Stomach (tissue), 19 donors: ENCODE results near the gene ZSCAN9. TPM values are rescaled to one million over a fixed set of nuclear protein-coding genes. Genes with fewer than 3 reads are reported as not detected.
A peak's percentile ranks its signal among the peaks of the same experiment; 100 is the strongest.

ENCODE experiments used
- DNase-seq, 2 donors: peaks; one replicate each; pipeline versions ENCODE4 v3.0.0 to v3.0.0-alpha.2; 2013 to 2019
- H3K27ac ChIP-seq, 5 donors: fragments of 200-600 bp in 4 of 5; sonication (generic) in 4 of 5; one replicate each; pipeline ENCODE4 v1.5.1; 2013 to 2019; ENCODE audit warnings: mild to moderate bottlenecking in 1 of 5, moderate library complexity in 1 of 5
- H3K27me3 ChIP-seq, 3 donors: fragments of 200-600 bp; sonication (generic); one replicate each; pipeline ENCODE4 v1.5.1; 2017 to 2019; ENCODE audit warnings: mixed run types in 1 of 3
- H3K36me3 ChIP-seq, 4 donors: fragments of 200-600 bp; sonication (generic); 1 replicate in 3 of 4; 2 replicates in 1 of 4; pipeline ENCODE4 v1.5.1; 2016 to 2019
- H3K4me1 ChIP-seq, 4 donors: fragments of 200-600 bp; sonication (generic); one replicate each; pipeline ENCODE4 v1.5.1; 2016 to 2019
- H3K4me3 ChIP-seq, 4 donors: fragments of 200-600 bp; sonication (generic) in 3 of 4; one replicate each; pipeline ENCODE4 v1.5.1; 2016 to 2019; ENCODE audit warnings: mild to moderate bottlenecking in 1 of 4
- H3K9me3 ChIP-seq, 4 donors: fragments of 200-600 bp; sonication (generic); one replicate each; pipeline ENCODE4 v1.5.1; 2016 to 2019
- EP300 ChIP-seq: sonication (generic); formaldehyde crosslinking; IDR thresholded peaks from one replicate; pipeline ENCODE4 v1.6.1; 2017; ENCODE audit warnings: antibody characterized with exemption
- POLR2A ChIP-seq, 4 donors: fragments of 450-650 bp; IDR thresholded peaks; one replicate each; pipeline ENCODE4 v1.6.1; 2016; ENCODE audit warnings: antibody characterized with exemption in 4 of 4, control low read depth in 2 of 4, mild to moderate bottlenecking in 1 of 4, moderate library complexity in 1 of 4
- POLR2AphosphoS5 ChIP-seq, 3 donors: sonication (generic); formaldehyde crosslinking; IDR thresholded peaks; one replicate each; pipeline ENCODE4 v1.6.1; 2016; ENCODE audit warnings: antibody characterized with exemption in 3 of 3
- WGBS, 5 donors: extraction: QIAGEN DNeasy Blood & Tissue Kit in 3 of 5; methylation state at CpG; one replicate each; pipeline versions ENCODE4 v1.1.5 to v1.1.7; 2013 to 2018; 5-methylcytosine and 5-hydroxymethylcytosine counted together
- intact Hi-C: fragments of 100-400 bp; cut with DNase I; formaldehyde crosslinking; loops from one replicate; pipeline ENCODE4 v1.15.1; 2023; ENCODE audit warnings: low total_unique reads
- long read RNA-seq, 10 donors: transcript quantifications; one replicate each; lab custom pipeline, GENCODE V29; 2026
- polyA plus RNA-seq, 3 donors: library from polyadenylated mRNA; stranded (reverse); fragments of 200-250 nt; gene quantifications; one replicate each; pipeline ENCODE4 v1.2.3, GENCODE V29; 2013
- total RNA-seq, 5 donors: library from RNA; depleted of rRNA; stranded (reverse); fragments of >200 nt; gene quantifications; one replicate each; pipeline versions ENCODE4 v1.1.0 to v1.2.3, GENCODE V29; 2014 to 2016
- TF ChIP-seq, protein P1 (sequence below), 7 experiments: fragments of 450-650 bp in 4 of 7; fragments of 200-600 bp in 3 of 7; sonication (generic) in 3 of 7; IDR thresholded peaks; one replicate each; pipeline ENCODE4 v1.5.1; 2016 to 2019; ENCODE audit warnings: antibody characterized with exemption in 7 of 7, control low read depth in 2 of 7, mild to moderate bottlenecking in 1 of 7
- donor health status: healthy with polysubstance abuse.
- donor health status: Bipolar disorder and iron deficiency.
- donor health status: healthy.

ZSCAN9 gene
- 10 to 100 TPM in 3 of 5 donors, 1 to 10 TPM in 2; 1.8 to 37.9 (median 15.1) TPM for total RNA-seq
- 1 to 10 TPM; 5.7 to 7.9 (median 7.0) TPM for polyA plus RNA-seq
- long read RNA-seq, donor 1, partial matches to known transcripts = 0 of 1 reads
- long read RNA-seq, donor 1, other reads (novel, unspliced or antisense) = 0 of 1 reads
- long read RNA-seq, donor 2, partial matches to known transcripts = 0 of 6 reads
- long read RNA-seq, donor 2, other reads (novel, unspliced or antisense) = 0 of 6 reads
- long read RNA-seq, donor 3, partial matches to known transcripts = 0 of 2 reads
- long read RNA-seq, donor 3, other reads (novel, unspliced or antisense) = 0 of 2 reads
- long read RNA-seq, donor 4 = 0 reads
- long read RNA-seq, donor 5, partial matches to known transcripts = 0 of 4 reads
- long read RNA-seq, donor 5, other reads (novel, unspliced or antisense) = 0 of 4 reads
- long read RNA-seq, donor 6, transcript ZSCAN9-203 (3 exons, 757 nt) = major isoform, 8 of 18 reads
- long read RNA-seq, donor 6, partial matches to known transcripts = 7 of 18 reads
- long read RNA-seq, donor 6, other reads (novel, unspliced or antisense) = 0 of 18 reads
- long read RNA-seq, donor 7, partial matches to known transcripts = 0 of 4 reads
- long read RNA-seq, donor 7, other reads (novel, unspliced or antisense) = 0 of 4 reads
- long read RNA-seq, donor 8, transcript ZSCAN9-203 (3 exons, 757 nt) = major isoform, 8 of 10 reads
- long read RNA-seq, donor 8, partial matches to known transcripts = 0 of 10 reads
- long read RNA-seq, donor 8, other reads (novel, unspliced or antisense) = 0 of 10 reads
- long read RNA-seq, donor 9, partial matches to known transcripts = 0 of 2 reads
- long read RNA-seq, donor 9, other reads (novel, unspliced or antisense) = 0 of 2 reads
- long read RNA-seq, donor 10, partial matches to known transcripts = 0 of 2 reads
- long read RNA-seq, donor 10, other reads (novel, unspliced or antisense) = 0 of 2 reads

DNA sequence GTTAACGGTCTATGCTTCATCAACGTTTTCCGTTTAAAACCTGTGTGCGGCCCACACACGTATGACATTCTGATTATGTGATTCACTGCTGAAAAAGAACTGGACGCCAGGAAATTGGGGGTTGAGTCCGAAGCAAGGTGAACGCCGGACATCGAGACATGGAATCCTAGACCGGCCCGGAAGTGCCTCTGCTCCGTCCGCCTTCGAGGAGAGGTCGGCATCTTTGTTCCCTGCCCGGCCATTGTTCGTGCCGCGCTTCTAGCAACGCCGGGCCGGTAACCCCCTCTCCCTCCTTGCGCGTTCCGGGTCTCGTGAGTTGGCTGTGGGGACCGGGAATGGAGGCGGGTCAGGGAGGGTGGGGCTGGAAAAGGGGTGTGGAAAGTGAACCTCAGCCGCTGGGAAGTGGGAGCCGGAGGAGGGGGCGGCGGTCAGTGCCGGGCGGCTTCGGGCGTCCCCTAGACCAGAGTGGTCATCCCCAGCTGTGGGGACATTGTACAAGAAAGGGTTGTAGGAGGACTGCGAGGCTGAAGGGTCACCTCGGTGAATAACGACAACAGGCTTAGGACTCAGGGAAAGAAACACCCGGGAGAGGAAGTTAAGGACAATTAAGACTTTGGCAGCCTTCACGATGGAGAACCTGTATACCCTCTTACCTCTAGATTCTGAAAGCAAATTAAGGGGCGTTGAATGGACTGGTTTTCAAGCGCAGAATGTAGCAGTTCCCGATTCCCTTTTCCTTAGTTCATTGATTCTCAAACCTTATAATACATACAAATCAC, at the start of gene ZSCAN9:
ZSCAN9 (plus strand) TSS at position 220 of the 779 bp plus-strand sequence. CDS start 1,810 bp downstream, outside the sequence.
- 0 to 1% (median 1%) methylated on average over 40 to 45 of the region's 45 CpGs for WGBS, 5 donors
- Histone ChIP-seq H3K36me3 (peaks cover 24 to 34% (median 33%) of the 10 kb centered on the region in 4 donors), H3K9me3 (no peaks in the 10 kb centered on the region), H3K27ac (peak within 1 kb of the TSS; percentile 76 to 88 (median 86)), H3K4me3 (peak within 1 kb of the TSS; percentile 61 to 80 (median 77)), H3K4me1 (peaks cover 0 to 27% (median 18%) of the 10 kb centered on the region in 4 donors), H3K27me3 (peaks cover 0 to 26% (median 6%) of the 10 kb centered on the region in 3 donors)
- TF ChIP-seq, protein P1, sequence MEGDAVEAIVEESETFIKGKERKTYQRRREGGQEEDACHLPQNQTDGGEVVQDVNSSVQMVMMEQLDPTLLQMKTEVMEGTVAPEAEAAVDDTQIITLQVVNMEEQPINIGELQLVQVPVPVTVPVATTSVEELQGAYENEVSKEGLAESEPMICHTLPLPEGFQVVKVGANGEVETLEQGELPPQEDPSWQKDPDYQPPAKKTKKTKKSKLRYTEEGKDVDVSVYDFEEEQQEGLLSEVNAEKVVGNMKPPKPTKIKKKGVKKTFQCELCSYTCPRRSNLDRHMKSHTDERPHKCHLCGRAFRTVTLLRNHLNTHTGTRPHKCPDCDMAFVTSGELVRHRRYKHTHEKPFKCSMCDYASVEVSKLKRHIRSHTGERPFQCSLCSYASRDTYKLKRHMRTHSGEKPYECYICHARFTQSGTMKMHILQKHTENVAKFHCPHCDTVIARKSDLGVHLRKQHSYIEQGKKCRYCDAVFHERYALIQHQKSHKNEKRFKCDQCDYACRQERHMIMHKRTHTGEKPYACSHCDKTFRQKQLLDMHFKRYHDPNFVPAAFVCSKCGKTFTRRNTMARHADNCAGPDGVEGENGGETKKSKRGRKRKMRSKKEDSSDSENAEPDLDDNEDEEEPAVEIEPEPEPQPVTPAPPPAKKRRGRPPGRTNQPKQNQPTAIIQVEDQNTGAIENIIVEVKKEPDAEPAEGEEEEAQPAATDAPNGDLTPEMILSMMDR (IDR thresholded peaks at IDR 0.05) = no peak
- TF ChIP-seq POLR2AphosphoS5 (IDR thresholded peaks at IDR 0.05) = peak; percentile 40 to 77 (median 47)
- peak; percentile 83 to 95 for DNase-seq
- intact Hi-C loops = loop anchor here (10.0 kb wide), 1 partner anchor 100 kb away; the partner anchor contains the start of gene ZSCAN16

DNA sequence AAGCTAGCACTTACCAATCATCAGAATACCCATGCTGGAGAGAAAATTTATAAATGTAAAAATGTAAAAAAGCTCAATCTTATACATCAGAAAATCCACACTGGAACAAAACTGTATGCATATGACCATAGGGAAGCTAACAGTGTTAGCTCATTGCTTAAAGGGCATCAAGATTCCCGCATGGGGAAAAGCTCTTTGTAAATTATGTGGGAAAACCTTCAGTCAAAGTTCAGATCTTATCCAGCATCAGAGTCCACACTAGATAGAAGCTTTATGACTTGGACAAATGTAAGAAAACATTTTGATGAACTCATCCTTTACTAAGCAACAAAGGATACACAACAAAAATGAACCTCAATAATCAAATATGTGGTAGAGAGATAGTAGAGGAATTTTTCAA, 48.7 kb upstream of the ZSCAN9 start:
- intact Hi-C loops = no loop called here
- no peak for TF ChIP-seq POLR2A (IDR thresholded peaks at IDR 0.05)
- TF ChIP-seq, protein P1 (IDR thresholded peaks at IDR 0.05) = no peak
- TF ChIP-seq POLR2AphosphoS5 (IDR thresholded peaks at IDR 0.05) = no peak
- TF ChIP-seq EP300 = no peak
- no peak overlapping the region for H3K27ac ChIP-seq
- peaks cover 0 to 8% (median 2%) of the 10 kb centered on the region in 4 donors for H3K9me3 ChIP-seq
- H3K4me1 ChIP-seq = no peaks in the 10 kb centered on the region
- DNase-seq = no peak
- WGBS, 5 donors = 86 to 95% (median 89%) methylated on average over 1 of the region's 1 CpG
- peaks cover 0 to 9% (median 4%) of the 10 kb centered on the region in 3 donors for H3K27me3 ChIP-seq
- H3K36me3 ChIP-seq = no peaks in the 10 kb centered on the region
- no peak overlapping the region for H3K4me3 ChIP-seq

DNA sequence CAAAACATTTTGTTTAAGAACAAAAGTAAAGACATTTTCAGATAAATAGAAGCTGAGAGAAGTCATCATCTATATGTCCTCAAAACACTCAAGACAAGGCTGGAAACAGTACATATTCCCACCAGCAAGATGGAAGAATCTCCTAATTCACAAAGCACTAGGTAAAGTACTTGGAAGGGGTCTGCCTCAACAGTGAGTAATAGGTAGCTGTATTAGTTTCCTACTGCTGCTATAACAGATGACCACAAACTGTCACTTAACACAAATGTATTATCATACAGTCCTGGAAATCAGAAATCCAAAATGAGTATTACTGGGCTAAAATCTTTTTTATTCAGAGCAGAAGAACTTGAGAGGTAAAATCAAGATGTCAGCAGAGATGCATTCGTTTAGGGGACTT, 42.8 kb upstream of the ZSCAN9 start:
- H3K4me1 ChIP-seq = no peaks in the 10 kb centered on the region
- H3K9me3 ChIP-seq = peaks cover 0 to 32% (median 12%) of the 10 kb centered on the region in 4 donors
- WGBS, 5 donors = 53 to 68% (median 65%) methylated on average over 1 of the region's 1 CpG
- intact Hi-C loops = no loop called here
- no peak for DNase-seq
- H3K27me3 ChIP-seq = peaks cover 0 to 9% (median 4%) of the 10 kb centered on the region in 3 donors
- no peaks in the 10 kb centered on the region for H3K36me3 ChIP-seq
- no peak overlapping the region for H3K4me3 ChIP-seq
- TF ChIP-seq EP300 = no peak
- TF ChIP-seq, protein P1 (IDR thresholded peaks at IDR 0.05) = no peak
- TF ChIP-seq POLR2A (IDR thresholded peaks at IDR 0.05) = no peak
- no peak for TF ChIP-seq POLR2AphosphoS5 (IDR thresholded peaks at IDR 0.05)
- no peak overlapping the region for H3K27ac ChIP-seq
